Spleen (tissue), 11 donors: ENCODE data around the gene MUSK. TPM values are rescaled to one million over a fixed set of nuclear protein-coding genes. Genes with fewer than 3 reads are reported as not detected.

Experiments used
- DNase-seq: peaks from one replicate; pipeline ENCODE4 v3.0.0-alpha.2; 2020
- H3K27ac ChIP-seq, 8 donors: fragments of 200-600 bp; sonication (generic) in 7 of 8; 1 replicate in 4 of 8; 2 replicates in 4 of 8; pipeline versions ENCODE4 v1.5.0 to v1.8.0; 2016 to 2021; ENCODE audit warnings: inconsistent platforms in 4 of 8, mild to moderate bottlenecking in 4 of 8, moderate library complexity in 1 of 8
- H3K27me3 ChIP-seq, 7 donors: fragments of 200-600 bp; sonication (generic) in 6 of 7; replicated peaks in 1 of 7; 1 replicate in 4 of 7; 2 replicates in 3 of 7; pipeline versions ENCODE4 v1.5.0 to v1.8.0; 2016 to 2021; ENCODE audit warnings: inconsistent platforms in 3 of 7, mild to moderate bottlenecking in 1 of 7
- H3K36me3 ChIP-seq, 6 donors: fragments of 200-600 bp; sonication (generic) in 5 of 6; 1 replicate in 4 of 6; 2 replicates in 2 of 6; pipeline versions ENCODE4 v1.5.0 to v1.8.0; 2016 to 2021; ENCODE audit warnings: inconsistent platforms in 2 of 6
- H3K4me1 ChIP-seq, 6 donors: fragments of 200-600 bp; sonication (generic) in 5 of 6; 1 replicate in 3 of 6; 2 replicates in 3 of 6; pipeline versions ENCODE4 v1.5.0 to v1.8.0; 2016 to 2021; ENCODE audit warnings: inconsistent platforms in 3 of 6
- H3K4me3 ChIP-seq, 8 donors: fragments of 200-600 bp; sonication (generic) in 7 of 8; 1 replicate in 4 of 8; 2 replicates in 4 of 8; pipeline versions ENCODE4 v1.5.0 to v1.8.0; 2016 to 2021; ENCODE audit warnings: inconsistent platforms in 4 of 8, mild to moderate bottlenecking in 4 of 8, moderate library complexity in 2 of 8
- H3K9me3 ChIP-seq, 8 donors: fragments of 200-600 bp; sonication (generic) in 7 of 8; 1 replicate in 4 of 8; 2 replicates in 4 of 8; pipeline versions ENCODE4 v1.5.0 to v1.8.0; 2016 to 2021; ENCODE audit warnings: inconsistent platforms in 4 of 8
- POLR2A ChIP-seq, 3 donors: fragments of 450-650 bp; IDR thresholded peaks; one replicate each; pipeline ENCODE4 v1.5.1; 2017; ENCODE audit warnings: antibody characterized with exemption in 3 of 3, mild to moderate bottlenecking in 1 of 3
- POLR2AphosphoS5 ChIP-seq, 3 donors: sonication (generic); formaldehyde crosslinking; IDR thresholded peaks; one replicate each; pipeline ENCODE4 v1.5.1; 2017; ENCODE audit warnings: antibody characterized with exemption in 3 of 3
- whole genome bisulfite sequencing, 5 donors: extraction: QIAGEN DNeasy Blood & Tissue Kit in 3 of 5; methylation state at CpG; one replicate each; pipeline versions ENCODE4 v1.1.5 to v1.1.7; 2013 to 2018; 5-methylcytosine and 5-hydroxymethylcytosine counted together
- intact Hi-C: fragments of 100-400 bp; cut with DNase I; formaldehyde crosslinking; loops from one replicate; pipeline ENCODE4 v1.15.0; 2023; ENCODE audit warnings: low total_unique reads
- polyA plus RNA-seq, 3 donors: library from polyadenylated mRNA; stranded (reverse); fragments of 200-250 nt; gene quantifications; one replicate each; pipeline ENCODE4 v1.2.1, GENCODE V29; 2013
- total RNA-seq, 7 donors: library from RNA; depleted of rRNA in 3 of 7; stranded (reverse); fragments of >200 nt in 3 of 7; fragmentation: NEBNext Ultra II Directional in 4 of 7; extraction: Animal tissue kit (Norgen Biotek cat#: 25700) in 4 of 7; gene quantifications; one replicate each; pipeline versions ENCODE4 v1.1.0 to v1.2.1, GENCODE V29; 2016 to 2021
- TF ChIP-seq, protein P1 (sequence below), 11 experiments: fragments of 200-600 bp in 7 of 11; fragments of 450-650 bp in 4 of 11; sonication (generic) in 4 of 11; IDR thresholded peaks in 8 of 11; conservative IDR thresholded peaks in 3 of 11; 1 replicate in 7 of 11; 2 replicates in 4 of 11; pipeline versions ENCODE4 v1.4.0 to v1.8.0; 2016 to 2021; ENCODE audit warnings: antibody characterized with exemption in 11 of 11, inconsistent platforms in 4 of 11, mild to moderate bottlenecking in 1 of 11
- donor health status: healthy with polysubstance abuse.
- donor health status: DM: no; HTN: no; CAD: no; lungs with moderate emphysema.
- donor health status: DM: no; HTN: no; CAD: no.
- donor health status: Bipolar disorder and iron deficiency.
- donor health status: healthy.
- donor health status: DM: no; HTN: no; CAD: no.
- donor health status: DM: yes; HTN: yes; CAD: no.

MUSK gene
- total and polyA plus RNA-seq, 10 donors, result 0.03 to 0.94 (median 0.12) TPM; not detected in 4

DNA sequence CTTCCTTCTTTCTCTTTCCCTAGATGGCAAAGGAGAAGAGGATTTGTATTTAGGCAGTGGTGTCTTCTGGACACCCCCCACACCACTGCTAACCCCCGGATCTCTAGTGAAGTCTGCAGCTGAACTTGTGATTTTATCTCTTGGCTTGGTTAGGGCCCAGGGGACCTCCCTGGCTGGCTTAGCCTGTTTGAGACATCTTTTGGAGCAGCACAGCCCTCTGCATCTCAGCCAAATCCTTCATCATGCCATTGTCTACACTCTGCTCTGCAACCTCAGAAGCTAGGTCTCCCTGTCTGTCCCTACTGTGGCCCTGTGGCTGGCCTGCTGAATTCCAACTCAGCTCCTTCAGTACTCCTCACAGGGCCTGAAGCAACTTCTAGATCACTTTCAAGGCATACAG, 81.7 kb downstream of the MUSK start:
- Histone ChIP-seq H3K4me3 (no peak overlapping the region), H3K36me3 (no peaks in the 10 kb centered on the region), H3K27me3 (no peaks in the 10 kb centered on the region), H3K4me1 (no peaks in the 10 kb centered on the region), H3K9me3 (no peaks in the 10 kb centered on the region), H3K27ac (no peak overlapping the region)
- intact Hi-C loops, result no loop called here
- TF ChIP-seq POLR2A (IDR thresholded peaks at IDR 0.05) (no peak), POLR2AphosphoS5 (IDR thresholded peaks at IDR 0.05) (no peak)
- TF ChIP-seq, protein P1, sequence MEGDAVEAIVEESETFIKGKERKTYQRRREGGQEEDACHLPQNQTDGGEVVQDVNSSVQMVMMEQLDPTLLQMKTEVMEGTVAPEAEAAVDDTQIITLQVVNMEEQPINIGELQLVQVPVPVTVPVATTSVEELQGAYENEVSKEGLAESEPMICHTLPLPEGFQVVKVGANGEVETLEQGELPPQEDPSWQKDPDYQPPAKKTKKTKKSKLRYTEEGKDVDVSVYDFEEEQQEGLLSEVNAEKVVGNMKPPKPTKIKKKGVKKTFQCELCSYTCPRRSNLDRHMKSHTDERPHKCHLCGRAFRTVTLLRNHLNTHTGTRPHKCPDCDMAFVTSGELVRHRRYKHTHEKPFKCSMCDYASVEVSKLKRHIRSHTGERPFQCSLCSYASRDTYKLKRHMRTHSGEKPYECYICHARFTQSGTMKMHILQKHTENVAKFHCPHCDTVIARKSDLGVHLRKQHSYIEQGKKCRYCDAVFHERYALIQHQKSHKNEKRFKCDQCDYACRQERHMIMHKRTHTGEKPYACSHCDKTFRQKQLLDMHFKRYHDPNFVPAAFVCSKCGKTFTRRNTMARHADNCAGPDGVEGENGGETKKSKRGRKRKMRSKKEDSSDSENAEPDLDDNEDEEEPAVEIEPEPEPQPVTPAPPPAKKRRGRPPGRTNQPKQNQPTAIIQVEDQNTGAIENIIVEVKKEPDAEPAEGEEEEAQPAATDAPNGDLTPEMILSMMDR (IDR thresholded peaks at IDR 0.05 in 8 of 11, conservative IDR thresholded peaks at IDR 0.05 in 3 of 11), result no peak
- WGBS, 5 donors, result 70 to 94% (median 78%) methylated on average over 1 of the region's 1 CpG
- DNase-seq, result no peak

DNA sequence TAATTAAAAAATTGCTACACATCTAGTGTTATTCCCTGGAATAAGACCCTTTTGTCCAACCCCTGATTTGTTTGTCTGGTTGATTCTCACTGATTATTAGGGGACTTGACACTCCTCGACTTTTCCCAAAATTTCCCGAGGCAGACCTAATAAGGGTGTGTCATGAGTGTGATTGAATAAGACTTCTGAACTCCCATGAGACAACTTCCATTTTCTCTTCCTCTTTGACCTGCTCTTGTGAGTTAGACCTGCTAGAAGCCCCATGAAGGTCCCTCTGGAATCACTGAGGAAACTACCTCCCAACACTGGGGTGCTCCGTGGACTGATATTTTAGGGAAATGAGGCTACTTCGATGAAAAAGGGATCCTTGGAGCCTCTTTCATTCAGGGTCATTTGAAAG, 83.4 kb downstream of the MUSK start:
- no peak overlapping the region for H3K27ac ChIP-seq
- no peak overlapping the region for H3K4me3 ChIP-seq
- 74 to 89% (median 84%) methylated on average over 4 of the region's 4 CpGs for WGBS, 5 donors
- intact Hi-C loops, result no loop called here
- no peaks in the 10 kb centered on the region for H3K36me3 ChIP-seq
- DNase-seq, result no peak
- no peaks in the 10 kb centered on the region for H3K4me1 ChIP-seq
- no peaks in the 10 kb centered on the region for H3K9me3 ChIP-seq
- no peaks in the 10 kb centered on the region for H3K27me3 ChIP-seq
- TF ChIP-seq, protein P1 (IDR thresholded peaks at IDR 0.05 in 8 of 11, conservative IDR thresholded peaks at IDR 0.05 in 3 of 11), result no peak
- TF ChIP-seq POLR2AphosphoS5 (IDR thresholded peaks at IDR 0.05), result no peak
- no peak for TF ChIP-seq POLR2A (IDR thresholded peaks at IDR 0.05)

DNA sequence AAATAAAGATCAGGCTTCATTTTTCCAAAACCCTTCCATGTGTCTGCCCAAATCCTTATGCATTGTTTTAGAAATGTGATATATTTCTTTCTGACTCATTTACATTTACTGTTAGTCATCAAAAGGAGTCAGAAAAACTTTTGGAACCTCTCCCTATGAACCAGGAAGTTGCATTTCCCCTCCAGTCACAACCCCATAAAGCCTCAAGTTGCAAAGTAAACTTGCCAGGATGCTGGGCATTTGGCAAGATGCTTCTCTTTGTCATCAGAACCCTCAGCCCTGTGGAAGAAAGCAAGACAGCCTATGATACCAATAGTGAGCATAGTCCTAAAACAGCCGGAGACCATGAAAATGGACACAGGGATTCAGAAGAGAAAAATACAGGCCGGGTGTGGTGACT, 84.2 kb downstream of the MUSK start:
- Histone ChIP-seq H3K9me3 (no peaks in the 10 kb centered on the region), H3K27me3 (no peaks in the 10 kb centered on the region), H3K27ac (no peak overlapping the region), H3K36me3 (no peaks in the 10 kb centered on the region), H3K4me3 (no peak overlapping the region), H3K4me1 (no peaks in the 10 kb centered on the region)
- intact Hi-C loops, result no loop called here
- TF ChIP-seq, protein P1 (IDR thresholded peaks at IDR 0.05 in 8 of 11, conservative IDR thresholded peaks at IDR 0.05 in 3 of 11), result no peak
- no peak for TF ChIP-seq POLR2A (IDR thresholded peaks at IDR 0.05)
- no peak for TF ChIP-seq POLR2AphosphoS5 (IDR thresholded peaks at IDR 0.05)
- WGBS, 5 donors, result 86 to 100% (median 92%) methylated on average over 2 of the region's 2 CpGs
- DNase-seq, result no peak

DNA sequence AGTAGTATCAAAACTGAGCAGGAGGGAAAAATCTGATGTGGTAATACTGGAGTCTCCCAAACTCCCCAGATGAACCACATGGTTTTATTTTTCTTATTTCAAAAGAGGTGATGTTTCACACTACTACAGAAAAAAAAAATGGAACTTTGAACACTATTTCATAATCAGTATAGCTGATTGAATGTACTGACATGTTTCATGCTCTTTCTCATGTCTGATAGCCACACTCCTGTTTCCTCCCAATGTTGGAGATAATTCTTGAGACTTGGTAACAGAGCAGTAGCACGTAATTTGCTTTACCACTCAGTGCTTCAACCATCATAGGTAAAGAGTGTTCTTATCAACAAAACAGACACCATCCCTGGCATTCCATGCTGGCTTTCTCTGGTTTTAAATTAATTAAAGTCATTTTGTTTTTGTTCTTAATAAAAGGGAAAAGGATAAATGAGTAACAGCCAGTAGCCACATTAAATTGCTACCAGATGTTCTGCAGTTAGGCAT, 85.2 kb downstream of the MUSK start:
- WGBS, 5 donors, result 76 to 94% (median 81%) methylated on average over 1 of the region's 1 CpG
- no peak for DNase-seq
- Histone ChIP-seq H3K4me1 (no peaks in the 10 kb centered on the region), H3K36me3 (no peaks in the 10 kb centered on the region), H3K4me3 (no peak overlapping the region), H3K27ac (no peak overlapping the region), H3K9me3 (no peaks in the 10 kb centered on the region), H3K27me3 (no peaks in the 10 kb centered on the region)
- intact Hi-C loops, result no loop called here
- TF ChIP-seq, protein P1 (IDR thresholded peaks at IDR 0.05 in 8 of 11, conservative IDR thresholded peaks at IDR 0.05 in 3 of 11), result no peak
- no peak for TF ChIP-seq POLR2AphosphoS5 (IDR thresholded peaks at IDR 0.05)
- TF ChIP-seq POLR2A (IDR thresholded peaks at IDR 0.05), result no peak
